HepG2 (cell line): Measurements from ENCODE around the gene LCAT. TPM values are rescaled to one million over a fixed set of nuclear protein-coding genes. Genes with fewer than 3 reads are reported as not detected.

Experiments used
- BCL3 ChIP-seq: sonication (generic); formaldehyde crosslinking; IDR thresholded peaks from 2 replicates; pipeline ENCODE4 v1.5.1; 2020; ENCODE audit warnings: mild to moderate bottlenecking, missing genetic modification reagents, moderate library complexity
- CAMTA2 ChIP-seq: sonication (generic); formaldehyde crosslinking; IDR thresholded peaks from 2 replicates; pipeline ENCODE4 v1.4.0; 2020; ENCODE audit warnings: mild to moderate bottlenecking, missing genetic modification reagents, borderline replicate concordance
- DDIT3 ChIP-seq: sonication (generic); formaldehyde crosslinking; IDR thresholded peaks from 2 replicates; pipeline ENCODE4 v1.4.0; 2020; ENCODE audit warnings: mild to moderate bottlenecking, missing genetic modification reagents
- HMGXB4 ChIP-seq, 2 experiments: sonication (generic) in 1 of 2; formaldehyde crosslinking in 1 of 2; IDR thresholded peaks; 2 replicates each; pipeline versions ENCODE4 v1.4.0 to v1.6.1; 2018 to 2020; ENCODE audit warnings: missing genetic modification reagents in 2 of 2, borderline replicate concordance in 1 of 2, low read depth in 1 of 2, mild to moderate bottlenecking in 1 of 2, missing biosample characterization in 1 of 2
- HNRNPL ChIP-seq: fragments of 200-400 bp; formaldehyde crosslinking; IDR thresholded peaks from 2 replicates; pipeline ENCODE4 v1.6.1; 2017; ENCODE audit warnings: mild to moderate bottlenecking, low read depth, low read length
- ISL2 ChIP-seq: sonication (generic); formaldehyde crosslinking; IDR thresholded peaks from 2 replicates; pipeline ENCODE4 v1.5.0; 2020; ENCODE audit warnings: missing genetic modification reagents
- MBNL3 ChIP-seq: fragments of 250-450 bp; sonication (Bioruptor Pico); conservative IDR thresholded peaks from 2 replicates; pipeline ENCODE4 v1.8.0; 2022; ENCODE audit warnings: mild to moderate bottlenecking, inconsistent platforms
- NFRKB ChIP-seq: fragments of 450-650 bp; IDR thresholded peaks from 2 replicates; pipeline ENCODE4 v1.6.1; 2017
- NKX3-1 ChIP-seq: sonication (generic); formaldehyde crosslinking; IDR thresholded peaks from 2 replicates; pipeline ENCODE4 v1.5.0; 2020; ENCODE audit warnings: missing genetic modification reagents
- PHF21A ChIP-seq: sonication (generic); formaldehyde crosslinking; IDR thresholded peaks from 2 replicates; pipeline ENCODE4 v1.5.0; 2020; ENCODE audit warnings: mild to moderate bottlenecking, missing genetic modification reagents
- RARG ChIP-seq: sonication (generic); formaldehyde crosslinking; IDR thresholded peaks from 2 replicates; pipeline ENCODE4 v1.4.0; 2020; ENCODE audit warnings: low read depth, mild to moderate bottlenecking, missing genetic modification reagents
- RORA ChIP-seq: sonication (generic); formaldehyde crosslinking; IDR thresholded peaks from 2 replicates; pipeline ENCODE4 v1.5.0; 2020; ENCODE audit warnings: mild to moderate bottlenecking, missing genetic modification reagents, moderate library complexity
- TCF7 ChIP-seq: sonication (generic); IDR thresholded peaks from 2 replicates; pipeline ENCODE4 v1.6.1; 2016; ENCODE audit warnings: antibody characterized with exemption, low read depth
- TEAD3 ChIP-seq: optimal IDR thresholded peaks from 2 replicates; pipeline ENCODE3; 2016; ENCODE audit warnings: borderline replicate concordance
- ZBTB3 ChIP-seq: sonication (generic); formaldehyde crosslinking; IDR thresholded peaks from 2 replicates; pipeline ENCODE4 v1.4.0; 2020; ENCODE audit warnings: low read depth, mild to moderate bottlenecking, moderate library complexity, missing genetic modification reagents, borderline replicate concordance
- ZFP36L2 ChIP-seq: sonication (generic); formaldehyde crosslinking; IDR thresholded peaks from 2 replicates; pipeline ENCODE4 v1.4.0; 2020; ENCODE audit warnings: missing genetic modification reagents
- ZFY ChIP-seq: sonication (generic); formaldehyde crosslinking; IDR thresholded peaks from 2 replicates; pipeline ENCODE4 v1.4.0; 2020; ENCODE audit warnings: missing genetic modification reagents
- ZGPAT ChIP-seq: IDR thresholded peaks from 2 replicates; pipeline ENCODE4 v1.6.1; 2016; ENCODE audit warnings: mild to moderate bottlenecking
- ZNF121 ChIP-seq: sonication (generic); formaldehyde crosslinking; IDR thresholded peaks from 2 replicates; pipeline ENCODE4 v1.5.0; 2020; ENCODE audit warnings: mild to moderate bottlenecking, missing genetic modification reagents
- ZNF160 ChIP-seq: sonication (generic); formaldehyde crosslinking; IDR thresholded peaks from 2 replicates; pipeline ENCODE4 v1.8.0; 2022; ENCODE audit warnings: mild to moderate bottlenecking, inconsistent platforms, missing genetic modification reagents
- ZNF20 ChIP-seq: sonication (generic); formaldehyde crosslinking; IDR thresholded peaks from 2 replicates; pipeline ENCODE4 v1.4.0; 2020; ENCODE audit warnings: mild to moderate bottlenecking, moderate library complexity, missing genetic modification reagents
- ZNF543 ChIP-seq: sonication (generic); formaldehyde crosslinking; IDR thresholded peaks from 2 replicates; pipeline ENCODE4 v1.4.0; 2020; ENCODE audit warnings: mild to moderate bottlenecking, missing genetic modification reagents
- ZNF761 ChIP-seq: sonication (generic); formaldehyde crosslinking; conservative IDR thresholded peaks from 2 replicates; pipeline ENCODE4 v1.4.0; 2020; ENCODE audit warnings: mild to moderate bottlenecking, missing genetic modification reagents
- ZNF816 ChIP-seq: sonication (generic); formaldehyde crosslinking; IDR thresholded peaks from 2 replicates; pipeline ENCODE4 v1.8.0; 2022; ENCODE audit warnings: missing genetic modification reagents, mild to moderate bottlenecking, borderline replicate concordance
- ZSCAN21 ChIP-seq: sonication (generic); formaldehyde crosslinking; IDR thresholded peaks from 2 replicates; pipeline ENCODE4 v1.8.0; 2022; ENCODE audit warnings: mild to moderate bottlenecking, missing genetic modification reagents, moderate library complexity, borderline replicate concordance
- ZZZ3 ChIP-seq: sonication (generic); formaldehyde crosslinking; IDR thresholded peaks from 2 replicates; pipeline ENCODE4 v1.4.0; 2020; ENCODE audit warnings: missing genetic modification reagents, mild to moderate bottlenecking, borderline replicate concordance
- polyA plus RNA-seq, 8 experiments: library from polyadenylated mRNA; depleted of rRNA in 3 of 8; stranded (reverse) in 7 of 8; unstranded in 1 of 8; fragments of >200 nt; fragmentation: Illumina TruSeq in 4 of 8; extraction: Trizol in 4 of 8; gene quantifications; 2 replicates each; pipeline versions ENCODE4 v1.2.1 to v1.2.3, GENCODE V29; 2011 to 2016; ENCODE audit warnings: low read depth in 4 of 8, missing spikeins in 1 of 8, mixed read lengths in 1 of 8; ENCODE audit not compliant: insufficient read depth in 1 of 8
- total RNA-seq, 5 experiments: library from RNA; depleted of rRNA; stranded (reverse); fragments of >200 nt; fragmentation: Illumina TruSeq; extraction: Trizol; gene quantifications; 2 replicates each; pipeline ENCODE4 v1.2.3, GENCODE V29; 2016; ENCODE audit warnings: low read depth in 1 of 5

The LCAT gene
- total and polyA plus RNA-seq, 2 of the 13 experiments (the other 11 are each of a cell fraction or from before 2014, with no cell fraction given) = 36.1 to 38.9 TPM

- TF ChIP-seq ZBTB3 (CRISPR knock-in tag) (peak; percentile 91; the same call in 1 of the 2 replicates), ZNF20 (CRISPR knock-in tag) (no peak), RARG (CRISPR knock-in tag) (no peak), ZSCAN21 (CRISPR knock-in tag) (peak; percentile 80; the same call in 1 of the 2 replicates), HMGXB4 (CRISPR knock-in tag; IDR thresholded peaks at IDR 0.05; ENCODE audit: borderline replicate concordance in 1 of 2, low read depth in 1 of 2) (peak; percentile 67 to 70; a peak in 3 of 4 replicates), ZFP36L2 (CRISPR knock-in tag) (0 out of 2 replicates have a peak, but pooled peaks have one; percentile 57), ZNF543 (CRISPR knock-in tag) (peak; percentile 91), TCF7 (no peak), NFRKB (no peak), RORA (no peak), BCL3 (CRISPR knock-in tag) (peak; percentile 93), MBNL3 (CRISPR knock-in tag) (no peak), ZNF121 (CRISPR knock-in tag) (peak; percentile 8; the same call in 1 of the 2 replicates), ZNF160 (CRISPR knock-in tag) (peak; percentile 88), HNRNPL (peak; percentile 43; the same call in 1 of the 2 replicates), ZZZ3 (CRISPR knock-in tag) (peak; percentile 71), ZFY (CRISPR knock-in tag) (peak; percentile 81), ZNF761 (CRISPR knock-in tag) (peak; percentile 96), TEAD3 (CRISPR knock-in tag) (peak; percentile 14), NKX3-1 (CRISPR knock-in tag) (peak; percentile 64), PHF21A (CRISPR knock-in tag) (0 out of 2 replicates have a peak, but pooled peaks have one; percentile 54), CAMTA2 (0 out of 2 replicates have a peak, but pooled peaks have one; percentile 42), ISL2 (0 out of 2 replicates have a peak, but pooled peaks have one; percentile 14), DDIT3 (CRISPR knock-in tag) (no peak), ZGPAT (CRISPR knock-in tag) (0 out of 2 replicates have a peak, but pooled peaks have one; percentile 82), ZNF816 (CRISPR knock-in tag) (no peak; the same call in 1 of the 2 replicates)
Measured at GRCh38 chr16:67935402-67936123, 8.4 kb downstream of the LCAT start (continued).
